Measurements from ENCODE around the gene LTB4R. TPM values are rescaled to one million over a fixed set of nuclear protein-coding genes. Genes with fewer than 3 reads are reported as not detected.

Gene LTB4R
- total RNA-seq, 4 donors from 2014 or later = 0.13 to 2.2 (median 0.75) TPM

DNA sequence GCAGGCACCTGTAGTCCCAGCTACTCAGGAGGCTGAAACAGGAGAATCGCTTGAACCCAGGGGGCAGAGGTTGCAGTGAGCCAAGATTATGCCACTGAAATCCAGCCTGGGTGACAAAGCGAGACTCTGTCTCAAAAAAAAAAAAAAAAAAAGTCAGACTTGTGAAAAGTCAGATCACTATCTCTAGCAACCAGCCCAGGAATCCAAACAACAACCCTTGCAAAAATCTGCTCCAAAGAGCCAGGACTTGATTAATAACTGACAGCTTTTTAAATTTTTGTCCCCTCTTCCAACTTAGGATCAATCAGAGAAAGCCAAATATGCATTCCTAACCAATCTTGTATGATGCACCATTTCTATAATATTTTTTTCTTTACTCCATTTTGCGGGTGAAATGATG lies 49.0 kb downstream of the LTB4R start:
- ATAC-seq (no peak), DNase-seq (no peak)
- in situ Hi-C loops (cut with MboI; ENCODE audit: low sequenced_read_pairs in 4 of 4) (no loop called here), intact Hi-C loops (cut with DNase I; ENCODE audit: low total_unique reads) (no loop called here)
- Histone ChIP-seq H3K27ac (no peak overlapping the region), H3K4me3 (no peak overlapping the region), H3K36me3 (no peaks in the 10 kb centered on the region), H3K27me3 (peaks cover 5 to 6% (median 5%) of the 10 kb centered on the region in 3 donors), H3K4me1 (peaks cover 3 to 4% of the 10 kb centered on the region in 2 donors), H3K9me3 (no peaks in the 10 kb centered on the region)
- TF ChIP-seq POLR2A (IDR thresholded peaks at IDR 0.05) = no peak
- TF ChIP-seq, protein P1, sequence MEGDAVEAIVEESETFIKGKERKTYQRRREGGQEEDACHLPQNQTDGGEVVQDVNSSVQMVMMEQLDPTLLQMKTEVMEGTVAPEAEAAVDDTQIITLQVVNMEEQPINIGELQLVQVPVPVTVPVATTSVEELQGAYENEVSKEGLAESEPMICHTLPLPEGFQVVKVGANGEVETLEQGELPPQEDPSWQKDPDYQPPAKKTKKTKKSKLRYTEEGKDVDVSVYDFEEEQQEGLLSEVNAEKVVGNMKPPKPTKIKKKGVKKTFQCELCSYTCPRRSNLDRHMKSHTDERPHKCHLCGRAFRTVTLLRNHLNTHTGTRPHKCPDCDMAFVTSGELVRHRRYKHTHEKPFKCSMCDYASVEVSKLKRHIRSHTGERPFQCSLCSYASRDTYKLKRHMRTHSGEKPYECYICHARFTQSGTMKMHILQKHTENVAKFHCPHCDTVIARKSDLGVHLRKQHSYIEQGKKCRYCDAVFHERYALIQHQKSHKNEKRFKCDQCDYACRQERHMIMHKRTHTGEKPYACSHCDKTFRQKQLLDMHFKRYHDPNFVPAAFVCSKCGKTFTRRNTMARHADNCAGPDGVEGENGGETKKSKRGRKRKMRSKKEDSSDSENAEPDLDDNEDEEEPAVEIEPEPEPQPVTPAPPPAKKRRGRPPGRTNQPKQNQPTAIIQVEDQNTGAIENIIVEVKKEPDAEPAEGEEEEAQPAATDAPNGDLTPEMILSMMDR (IDR thresholded peaks at IDR 0.05 in 4 of 5, conservative IDR thresholded peaks at IDR 0.05 in 1 of 5) = no peak

DNA sequence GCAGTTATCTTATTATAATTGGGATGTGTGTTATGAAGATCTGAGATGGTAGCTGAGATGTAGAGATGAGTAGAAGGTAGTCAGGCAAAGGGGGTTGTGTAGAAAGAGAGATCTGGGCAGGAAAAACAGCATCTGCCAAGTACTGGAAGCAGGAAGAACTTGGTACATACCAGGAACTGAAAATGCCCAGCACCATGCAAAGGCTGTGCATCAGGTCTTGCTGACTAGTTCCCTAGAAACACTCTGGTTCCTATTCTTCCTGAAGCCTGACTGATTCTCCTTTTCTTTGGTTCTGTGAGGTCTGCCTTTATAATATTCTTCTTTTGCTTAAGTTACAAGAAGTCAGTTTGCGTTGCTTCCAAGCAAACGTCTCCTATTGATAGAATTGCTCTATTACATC lies 50.0 kb downstream of the LTB4R start:
- intact Hi-C loops (cut with DNase I; ENCODE audit: low total_unique reads) (no loop called here), in situ Hi-C loops (cut with MboI; ENCODE audit: low sequenced_read_pairs in 4 of 4) (no loop called here)
- Histone ChIP-seq H3K9me3 (no peaks in the 10 kb centered on the region), H3K27ac (no peak overlapping the region), H3K27me3 (peaks cover 15 to 16% (median 15%) of the 10 kb centered on the region in 3 donors), H3K36me3 (no peaks in the 10 kb centered on the region), H3K4me1 (peaks cover 4 to 5% of the 10 kb centered on the region in 2 donors), H3K4me3 (no peak overlapping the region)
- ATAC-seq (no peak), DNase-seq (no peak)
- TF ChIP-seq POLR2A (IDR thresholded peaks at IDR 0.05) = no peak
- TF ChIP-seq, protein P1 (IDR thresholded peaks at IDR 0.05 in 4 of 5, conservative IDR thresholded peaks at IDR 0.05 in 1 of 5) = no peak

DNA sequence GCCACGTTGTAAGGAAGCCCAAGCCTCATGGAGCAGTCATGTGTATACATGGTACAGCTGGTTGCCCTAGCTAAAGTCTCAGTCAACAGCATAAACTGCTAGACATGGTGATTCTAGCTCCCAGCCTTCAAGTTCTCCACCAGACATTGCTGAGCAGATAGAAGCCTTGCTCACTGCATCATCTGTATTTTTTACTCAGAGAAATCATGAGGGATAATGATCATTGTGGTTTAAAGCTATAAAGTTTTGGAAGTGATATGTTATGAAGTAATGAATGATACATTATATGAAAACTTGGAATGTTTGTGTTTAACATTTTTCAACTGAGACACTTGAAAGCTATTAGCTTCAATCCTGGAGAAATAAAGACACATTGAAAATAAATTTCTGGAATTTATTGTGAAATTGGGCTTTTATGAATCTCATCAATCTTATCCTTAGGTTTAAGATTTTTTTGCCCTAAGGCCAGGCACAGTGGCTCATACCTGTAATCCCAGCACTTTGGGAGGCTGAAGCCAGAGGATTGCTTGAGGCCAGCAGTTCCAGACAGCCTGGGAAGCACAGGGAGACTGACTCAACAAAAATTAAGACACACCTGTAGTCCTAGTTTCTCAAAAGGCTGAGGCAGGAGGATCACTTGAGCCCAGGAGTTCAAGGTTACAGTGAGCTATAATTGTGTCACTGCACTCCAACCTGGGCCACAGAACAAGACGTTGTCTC lies 51.1 kb downstream of the LTB4R start:
- peaks cover 4 to 6% of the 10 kb centered on the region in 2 donors for H3K4me1 ChIP-seq
- DNase-seq (no peak), ATAC-seq (no peak)
- no peak overlapping the region for H3K4me3 ChIP-seq
- no peak for TF ChIP-seq POLR2A (IDR thresholded peaks at IDR 0.05)
- TF ChIP-seq, protein P1 (IDR thresholded peaks at IDR 0.05 in 4 of 5, conservative IDR thresholded peaks at IDR 0.05 in 1 of 5) = no peak
- no peak overlapping the region for H3K27ac ChIP-seq
- H3K36me3 ChIP-seq = no peaks in the 10 kb centered on the region
- H3K27me3 ChIP-seq = peaks cover 21 to 27% (median 26%) of the 10 kb centered on the region in 3 donors
- no peaks in the 10 kb centered on the region for H3K9me3 ChIP-seq
- in situ Hi-C loops (cut with MboI; ENCODE audit: low sequenced_read_pairs in 4 of 4) (no loop called here), intact Hi-C loops (cut with DNase I; ENCODE audit: low total_unique reads) (no loop called here)

DNA sequence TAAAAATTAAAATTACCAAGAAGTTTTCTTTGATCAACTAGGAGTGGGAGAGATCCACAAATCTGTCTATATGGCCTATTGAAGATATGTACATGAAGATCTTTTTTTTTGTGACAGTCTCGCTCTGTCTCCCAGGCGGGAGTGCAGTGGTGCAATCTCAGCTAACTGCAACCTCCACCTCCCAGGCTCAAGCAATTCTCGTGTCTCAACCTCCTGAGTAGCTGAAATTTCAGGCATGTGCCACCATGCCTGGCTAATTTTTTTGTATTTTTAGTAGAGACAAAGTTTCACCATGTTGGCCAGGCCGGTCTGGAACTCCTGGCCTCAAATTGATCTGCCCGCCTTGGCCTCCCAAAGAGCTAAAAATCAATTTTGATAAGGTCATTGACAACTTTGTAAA lies 52.1 kb downstream of the LTB4R start:
- peaks cover 29 to 37% (median 32%) of the 10 kb centered on the region in 3 donors for H3K27me3 ChIP-seq
- intact Hi-C loops (cut with DNase I; ENCODE audit: low total_unique reads) = no loop called here
- no peak for ATAC-seq
- DNase-seq = no peak
- no peaks in the 10 kb centered on the region for H3K9me3 ChIP-seq
- TF ChIP-seq, protein P1 (IDR thresholded peaks at IDR 0.05 in 4 of 5, conservative IDR thresholded peaks at IDR 0.05 in 1 of 5) = no peak
- TF ChIP-seq POLR2A (IDR thresholded peaks at IDR 0.05) = no peak
- H3K4me3 ChIP-seq = no peak overlapping the region
- in situ Hi-C loops (cut with MboI; ENCODE audit: low sequenced_read_pairs in 4 of 4) = no loop called here
- H3K27ac ChIP-seq = no peak overlapping the region
- H3K4me1 ChIP-seq = peaks cover 8 to 10% of the 10 kb centered on the region in 2 donors
- H3K36me3 ChIP-seq = no peaks in the 10 kb centered on the region

All from gastrocnemius medialis (tissue), 4 donors.